ENCODE data around the gene PTPRR.

- no peak for TF ChIP-seq FOXM1 (IDR thresholded peaks at IDR 0.05; ENCODE audit: borderline replicate concordance)
- no peak for TF ChIP-seq BHLHE40 (IDR thresholded peaks at IDR 0.05; ENCODE audit: borderline replicate concordance)
- TF ChIP-seq NFRKB (IDR thresholded peaks at IDR 0.05): no peak
- TF ChIP-seq HDGF (IDR thresholded peaks at IDR 0.05; ENCODE audit: borderline replicate concordance): no peak
- no peak for TF ChIP-seq PKNOX1 (IDR thresholded peaks at IDR 0.05)
- no peak for TF ChIP-seq SUZ12 (IDR thresholded peaks at IDR 0.05)
- no peak for TF ChIP-seq TARDBP (IDR thresholded peaks at IDR 0.05)
- no peak for TF ChIP-seq ELF4 (IDR thresholded peaks at IDR 0.05)
- TF ChIP-seq FOXA1 (IDR thresholded peaks at IDR 0.05): no peak
- TF ChIP-seq ARNT (IDR thresholded peaks at IDR 0.05): no peak
Observed at GRCh38 chr12:70757830-70758493, 162.6 kb downstream of the PTPRR start.

All from HEK293T (cell line).